Measurements from ENCODE around the gene SMOC1.
"Not testable (repeated sequence)": the region's sequence is repeated elsewhere in the genome, so short reads cannot be mapped to it uniquely, and the experiment has no call there.

SMOC1 gene

GRCh38 chr14:69903046-69903445 lies 23.8 kb downstream of the SMOC1 start:
- not testable (repeated sequence) for DNase-seq

- no peak for DNase-seq
Measured at GRCh38 chr14:69904246-69904645, 25.0 kb downstream of the SMOC1 start.

GRCh38 chr14:69906201-69906600 lies 27.0 kb downstream of the SMOC1 start:
- no peak for DNase-seq

- DNase-seq = no peak
Measured at GRCh38 chr14:69909826-69910550, 30.8 kb downstream of the SMOC1 start.

GRCh38 chr14:69910871-69911270 lies 31.7 kb downstream of the SMOC1 start:
- DNase-seq = no peak

- DNase-seq = no peak
Measured at GRCh38 chr14:69913686-69914085, 34.5 kb downstream of the SMOC1 start.

- DNase-seq = no peak
Measured at GRCh38 chr14:69916396-69916795, 37.2 kb downstream of the SMOC1 start.

GRCh38 chr14:69917287-69917686 lies 38.1 kb downstream of the SMOC1 start:
- DNase-seq = no peak

- DNase-seq = no peak
Measured at GRCh38 chr14:69919815-69920214, 40.6 kb downstream of the SMOC1 start.

GRCh38 chr14:69921052-69921451 lies 41.8 kb downstream of the SMOC1 start:
- no peak for DNase-seq

GRCh38 chr14:69922198-69922597 lies 43.0 kb downstream of the SMOC1 start:
- no peak for DNase-seq

GRCh38 chr14:69924201-69924600 lies 45.0 kb downstream of the SMOC1 start:
- no peak for DNase-seq

GRCh38 chr14:69928111-69928523 lies 48.9 kb downstream of the SMOC1 start:
- DNase-seq = no peak

GRCh38 chr14:69930780-69931379 lies 51.7 kb downstream of the SMOC1 start:
- no peak for DNase-seq

- no peak for DNase-seq
Measured at GRCh38 chr14:69931960-69932359, 52.7 kb downstream of the SMOC1 start.

GRCh38 chr14:69932391-69932790 lies 53.2 kb downstream of the SMOC1 start:
- DNase-seq = no peak

GRCh38 chr14:69933623-69934275 lies 54.5 kb downstream of the SMOC1 start:
- DNase-seq = no peak

GRCh38 chr14:69937367-69938081 lies 58.3 kb downstream of the SMOC1 start:
- DNase-seq = no peak

GRCh38 chr14:69938751-69939150 lies 59.5 kb downstream of the SMOC1 start:
- no peak for DNase-seq

GRCh38 chr14:69941768-69942742 lies 62.8 kb downstream of the SMOC1 start:
- DNase-seq = no peak

- no peak for DNase-seq
Measured at GRCh38 chr14:69943084-69943780, 64.0 kb downstream of the SMOC1 start.

GRCh38 chr14:69945347-69945746 lies 66.1 kb downstream of the SMOC1 start:
- DNase-seq = no peak
